Vagina (tissue), 2 donors: ENCODE data around the gene MILR1. TPM values are rescaled to one million over a fixed set of nuclear protein-coding genes. Genes with fewer than 3 reads are reported as not detected.
A peak's percentile ranks its signal among the peaks of the same experiment; 100 is the strongest.

Source experiments
- DNase-seq, 2 donors: peaks; one replicate each; pipeline ENCODE4 v3.0.0-alpha.2; 2017; ENCODE audit errors: extremely low spot score in 2 of 2
- H3K27ac ChIP-seq: fragments of 200-600 bp; sonication (generic); one replicate; pipeline ENCODE4 v1.5.1; 2019
- H3K27me3 ChIP-seq: fragments of 200-600 bp; sonication (generic); one replicate; pipeline ENCODE4 v1.5.1; 2019
- H3K36me3 ChIP-seq, 2 donors: fragments of 200-600 bp; sonication (generic); one replicate each; pipeline ENCODE4 v1.5.1; 2017 to 2019
- H3K4me1 ChIP-seq: fragments of 200-600 bp; sonication (generic); one replicate; pipeline ENCODE4 v1.5.1; 2019
- H3K4me3 ChIP-seq, 2 donors: fragments of 200-600 bp; sonication (generic); 1 replicate in 1 of 2; 2 replicates in 1 of 2; pipeline ENCODE4 v1.5.1; 2016 to 2019
- H3K9me3 ChIP-seq: fragments of 200-600 bp; sonication (generic); one replicate; pipeline ENCODE4 v1.5.1; 2019
- POLR2A ChIP-seq, 2 donors: fragments of 450-650 bp; IDR thresholded peaks; one replicate each; pipeline ENCODE4 v1.6.1; 2017; ENCODE audit warnings: antibody characterized with exemption in 2 of 2, mild to moderate bottlenecking in 2 of 2, moderate library complexity in 2 of 2
- POLR2AphosphoS5 ChIP-seq, 2 donors: sonication (generic); formaldehyde crosslinking; IDR thresholded peaks; one replicate each; pipeline ENCODE4 v1.9.0; 2017; ENCODE audit warnings: antibody characterized with exemption in 2 of 2, mild to moderate bottlenecking in 2 of 2, low read depth in 1 of 2; ENCODE audit not compliant: insufficient read depth in 1 of 2
- intact Hi-C: fragments of 100-400 bp; cut with DNase I; formaldehyde crosslinking; loops from one replicate; pipeline ENCODE4 v1.15.1; 2023
- total RNA-seq: library from RNA; depleted of rRNA; stranded (reverse); fragments of >200 nt; gene quantifications from one replicate; pipeline ENCODE4 v1.2.3, GENCODE V29; 2016
- TF ChIP-seq, protein P1 (sequence below), 3 experiments: fragments of 450-650 bp in 2 of 3; fragments of 200-600 bp in 1 of 3; sonication (generic) in 1 of 3; IDR thresholded peaks; one replicate each; pipeline ENCODE4 v1.5.1; 2017 to 2019; ENCODE audit warnings: antibody characterized with exemption in 3 of 3, mild to moderate bottlenecking in 2 of 3, moderate library complexity in 2 of 3

MILR1 gene
- total RNA-seq, 1 donor from 2014 or later: 11.0 TPM

DNA sequence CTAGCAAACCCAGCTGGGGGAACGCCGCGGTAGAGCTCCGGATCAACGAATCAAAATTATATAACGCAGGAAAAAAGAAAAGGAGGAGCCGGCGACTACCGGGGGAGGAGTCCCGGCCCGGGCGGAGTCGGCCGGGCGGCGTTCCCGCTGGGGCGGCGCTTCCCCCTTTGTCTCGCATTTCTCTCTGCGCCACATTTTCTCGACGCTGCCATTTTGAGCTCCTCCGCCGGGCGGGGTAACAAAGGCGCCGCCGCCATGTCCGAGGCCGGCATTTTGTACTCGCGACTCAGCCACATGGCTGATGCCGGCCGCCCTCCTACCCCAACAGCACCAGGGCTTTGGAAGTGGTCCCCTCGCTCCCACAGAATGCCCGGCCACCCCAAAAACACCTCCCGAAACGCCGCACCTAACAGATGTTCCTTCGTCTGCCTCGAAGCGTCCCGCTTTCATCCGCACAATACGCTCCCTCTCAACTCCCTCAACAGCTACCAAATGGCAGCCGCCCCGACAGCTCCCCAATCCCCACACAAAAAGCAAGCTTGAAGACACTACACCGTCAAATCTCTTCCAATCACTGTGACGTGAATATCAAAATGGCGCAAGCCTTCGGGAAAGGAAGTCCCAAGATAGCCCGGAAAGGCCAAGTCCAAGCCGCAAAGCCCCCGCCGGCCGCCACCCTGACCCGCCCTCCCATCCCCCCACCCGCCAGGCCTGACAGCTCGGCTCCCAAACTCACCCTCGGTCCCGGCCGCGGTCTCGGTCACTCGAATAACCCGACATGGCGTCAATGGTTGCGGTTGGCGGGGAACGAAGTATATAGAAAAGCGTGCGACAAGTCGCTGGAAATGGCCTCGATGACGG lies 56.7 kb downstream of the MILR1 start:
- TF ChIP-seq POLR2A (IDR thresholded peaks at IDR 0.05): peak in 1 of 2 donors; percentile 73
- peak; percentile 86 to 91 for TF ChIP-seq POLR2AphosphoS5 (IDR thresholded peaks at IDR 0.05; ENCODE audit: insufficient read depth in 1 of 2, low read depth in 1 of 2)
- TF ChIP-seq, protein P1, sequence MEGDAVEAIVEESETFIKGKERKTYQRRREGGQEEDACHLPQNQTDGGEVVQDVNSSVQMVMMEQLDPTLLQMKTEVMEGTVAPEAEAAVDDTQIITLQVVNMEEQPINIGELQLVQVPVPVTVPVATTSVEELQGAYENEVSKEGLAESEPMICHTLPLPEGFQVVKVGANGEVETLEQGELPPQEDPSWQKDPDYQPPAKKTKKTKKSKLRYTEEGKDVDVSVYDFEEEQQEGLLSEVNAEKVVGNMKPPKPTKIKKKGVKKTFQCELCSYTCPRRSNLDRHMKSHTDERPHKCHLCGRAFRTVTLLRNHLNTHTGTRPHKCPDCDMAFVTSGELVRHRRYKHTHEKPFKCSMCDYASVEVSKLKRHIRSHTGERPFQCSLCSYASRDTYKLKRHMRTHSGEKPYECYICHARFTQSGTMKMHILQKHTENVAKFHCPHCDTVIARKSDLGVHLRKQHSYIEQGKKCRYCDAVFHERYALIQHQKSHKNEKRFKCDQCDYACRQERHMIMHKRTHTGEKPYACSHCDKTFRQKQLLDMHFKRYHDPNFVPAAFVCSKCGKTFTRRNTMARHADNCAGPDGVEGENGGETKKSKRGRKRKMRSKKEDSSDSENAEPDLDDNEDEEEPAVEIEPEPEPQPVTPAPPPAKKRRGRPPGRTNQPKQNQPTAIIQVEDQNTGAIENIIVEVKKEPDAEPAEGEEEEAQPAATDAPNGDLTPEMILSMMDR (IDR thresholded peaks at IDR 0.05): no peak
- Histone ChIP-seq H3K4me1 (peaks cover 69% of the 10 kb centered on the region), H3K27ac (peak overlapping the region; percentile 99), H3K9me3 (no peaks in the 10 kb centered on the region), H3K27me3 (no peaks in the 10 kb centered on the region), H3K4me3 (peak overlapping the region; percentile 76 to 89), H3K36me3 (peaks cover 5 to 49% of the 10 kb centered on the region in 2 donors)
- intact Hi-C loops: no loop called here
- DNase-seq: peak in 1 of 2 donors; percentile 91

DNA sequence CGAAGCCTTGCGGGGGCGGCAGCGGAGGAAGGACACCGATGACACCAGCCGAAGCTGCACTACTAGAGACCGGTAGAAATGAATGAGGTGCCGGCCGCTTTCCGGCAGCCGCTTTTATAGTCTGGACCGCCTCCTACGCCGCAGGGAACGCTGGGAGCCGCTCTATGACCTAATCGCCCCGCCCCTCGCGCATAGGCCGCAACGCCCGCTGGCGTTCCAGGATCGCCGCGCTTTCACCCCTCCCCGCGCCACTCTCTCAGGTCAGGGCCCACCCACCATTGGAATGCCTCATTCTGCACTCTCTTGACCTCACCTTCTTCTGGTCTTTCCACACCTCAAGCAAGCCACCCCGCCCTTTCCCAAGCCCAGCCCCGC lies 57.3 kb downstream of the MILR1 start, which contains the start of gene DDX5:
TSS of gene DDX5 (minus strand) at position 89 of the 375 bp plus-strand sequence. CDS start 170 bp downstream, outside the sequence.
- intact Hi-C loops: no loop called here
- H3K9me3 ChIP-seq: no peaks in the 10 kb centered on the region
- H3K36me3 ChIP-seq: peaks cover 5 to 48% of the 10 kb centered on the region in 2 donors
- H3K27me3 ChIP-seq: no peaks in the 10 kb centered on the region
- peaks cover 63% of the 10 kb centered on the region for H3K4me1 ChIP-seq
- peak within 1 kb of the TSS; percentile 99 for H3K27ac ChIP-seq
- DNase-seq: peak; percentile 98 to 99
- TF ChIP-seq, protein P1 (IDR thresholded peaks at IDR 0.05): no peak
- TF ChIP-seq POLR2A (IDR thresholded peaks at IDR 0.05) (peak in 1 of 2 donors; percentile 96), POLR2AphosphoS5 (IDR thresholded peaks at IDR 0.05; ENCODE audit: insufficient read depth in 1 of 2, low read depth in 1 of 2) (peak; percentile 21 to 81)
- peak within 1 kb of the TSS; percentile 76 to 89 for H3K4me3 ChIP-seq

DNA sequence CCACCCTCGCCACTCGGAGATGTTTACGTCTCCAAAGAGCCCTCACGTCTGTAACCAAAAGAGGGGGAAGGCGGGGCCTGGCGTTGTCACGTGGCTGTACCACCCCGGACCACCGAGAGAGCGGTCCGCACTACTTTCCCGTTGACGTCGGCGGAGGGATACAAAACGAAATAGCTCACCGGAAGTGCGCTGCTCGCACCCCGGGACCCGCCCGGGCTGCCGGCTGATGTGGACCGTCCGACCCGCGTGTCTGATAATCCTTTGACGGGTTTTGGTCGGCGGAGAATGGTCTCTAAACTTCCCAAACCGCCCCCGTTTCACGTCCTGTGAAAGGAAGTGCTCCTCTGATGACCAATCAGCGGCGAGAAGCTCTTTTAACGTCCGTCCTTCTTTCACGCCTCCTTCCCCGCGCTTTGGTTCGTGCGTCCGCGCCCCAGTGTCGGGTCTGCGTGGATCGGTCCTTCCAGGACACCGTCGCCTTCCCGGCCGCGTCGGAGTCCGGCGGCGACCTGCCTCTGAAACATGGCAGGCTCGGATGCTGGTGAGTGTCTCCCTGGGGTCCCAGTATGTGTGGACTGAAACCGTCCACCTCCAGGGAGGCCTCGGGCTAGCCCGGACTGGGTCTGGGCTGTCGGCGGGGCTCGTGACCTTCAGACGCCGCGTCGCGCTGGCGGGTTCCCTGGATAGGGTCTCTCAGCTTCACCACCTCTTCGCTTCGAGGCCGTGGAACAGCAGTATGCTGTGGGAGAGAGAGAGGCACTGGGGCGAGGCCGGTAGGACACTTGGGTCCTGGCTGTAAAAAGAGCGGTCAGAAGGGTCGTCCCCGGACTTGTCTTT lies 57.9 kb downstream of the MILR1 start, which contains the start of gene CEP95:
TSS of gene CEP95 (plus strand) at position 402 of the 837 bp plus-strand sequence. CDS start at position 523, 121 bp downstream.
- Histone ChIP-seq H3K9me3 (no peaks in the 10 kb centered on the region), H3K4me3 (peak within 1 kb of the TSS; percentile 76 to 89), H3K36me3 (peaks cover 4 to 46% of the 10 kb centered on the region in 2 donors), H3K4me1 (peaks cover 57% of the 10 kb centered on the region), H3K27ac (peak within 1 kb of the TSS; percentile 99), H3K27me3 (no peaks in the 10 kb centered on the region)
- intact Hi-C loops: no loop called here
- peak in 1 of 2 donors; percentile 70 for TF ChIP-seq POLR2A (IDR thresholded peaks at IDR 0.05)
- TF ChIP-seq, protein P1 (IDR thresholded peaks at IDR 0.05): peak in 1 of 3 experiments; percentile 8
- peak; percentile 55 to 96 for TF ChIP-seq POLR2AphosphoS5 (IDR thresholded peaks at IDR 0.05; ENCODE audit: insufficient read depth in 1 of 2, low read depth in 1 of 2)
- DNase-seq: peak in 1 of 2 donors; percentile 98

DNA sequence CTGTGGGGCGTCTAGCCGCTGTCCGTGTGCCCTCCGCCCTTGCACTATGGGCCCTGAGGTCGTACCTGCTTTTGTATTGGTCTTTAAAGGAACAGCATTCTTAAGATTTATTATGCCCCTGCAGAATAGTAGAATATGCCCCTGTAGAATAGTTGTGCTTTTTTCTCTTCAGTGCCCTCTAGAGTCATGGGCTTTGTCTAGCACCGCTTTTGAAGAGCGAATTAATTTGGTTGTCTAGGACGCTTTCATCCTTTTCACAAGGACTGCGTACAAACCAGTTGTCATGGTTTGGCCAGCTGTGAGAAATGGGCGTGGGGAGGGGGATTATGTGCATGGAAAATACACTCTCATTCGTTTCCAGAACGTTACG lies 58.5 kb downstream of the MILR1 start:
- Histone ChIP-seq H3K36me3 (peaks cover 0 to 40% of the 10 kb centered on the region in 2 donors), H3K4me1 (peaks cover 51% of the 10 kb centered on the region), H3K9me3 (no peaks in the 10 kb centered on the region), H3K27me3 (no peaks in the 10 kb centered on the region), H3K27ac (peak overlapping the region; percentile 99), H3K4me3 (peak overlapping the region; percentile 76 to 89)
- intact Hi-C loops: no loop called here
- no peak for TF ChIP-seq POLR2AphosphoS5 (IDR thresholded peaks at IDR 0.05; ENCODE audit: insufficient read depth in 1 of 2, low read depth in 1 of 2)
- TF ChIP-seq, protein P1 (IDR thresholded peaks at IDR 0.05): no peak
- TF ChIP-seq POLR2A (IDR thresholded peaks at IDR 0.05): no peak
- no peak for DNase-seq
